NCI-H226 (cell line): ENCODE data around the gene COL8A2.

ENCODE experiments used
- DNase-seq: peaks from one replicate; pipeline ENCODE4 v3.0.0-alpha.2; 2015

Gene COL8A2

GRCh38 chr1:36135330-36135667 is 10.3 kb upstream of the COL8A2 start:
- DNase-seq: no peak

DNA sequence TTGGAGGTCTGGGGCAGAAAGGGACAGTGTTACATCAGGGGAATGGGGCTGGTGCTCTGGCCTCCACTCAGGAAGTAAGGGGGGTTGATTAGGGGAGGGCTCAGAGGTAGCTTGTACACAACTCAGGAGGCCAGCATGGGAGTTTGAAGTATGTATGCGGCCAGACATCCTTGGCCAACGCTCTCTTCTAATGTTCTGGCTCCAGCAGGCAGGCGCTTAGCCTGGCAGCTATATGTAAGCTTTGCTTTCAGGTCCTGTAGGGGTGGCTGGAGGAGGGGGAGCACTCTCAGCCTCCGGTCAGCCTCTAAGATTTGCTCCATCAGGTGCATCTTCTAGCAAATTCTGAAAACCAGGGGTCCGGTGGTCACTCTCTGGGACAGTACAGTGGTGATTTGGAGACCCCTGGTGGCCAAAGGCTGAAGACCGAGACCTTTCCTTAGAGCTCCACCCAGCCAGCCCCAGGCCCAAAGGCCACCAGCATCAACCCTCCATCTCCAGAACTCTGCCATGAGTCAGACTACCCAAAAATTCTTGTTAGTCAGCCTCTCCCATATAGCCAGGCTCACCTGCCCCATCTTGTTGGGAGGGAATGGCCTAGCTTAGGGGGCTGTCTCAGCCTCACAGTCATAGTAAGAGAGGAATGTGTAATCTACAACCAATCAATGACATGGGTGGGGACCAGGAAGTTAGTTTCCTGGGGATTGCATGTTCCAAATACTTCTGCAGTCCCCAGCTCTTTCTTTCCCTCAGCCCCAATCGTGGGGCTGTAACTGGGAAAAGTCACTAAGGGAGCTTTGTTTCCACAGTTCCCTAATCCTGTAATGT is 9.7 kb upstream of the COL8A2 start:
- peak; percentile 58 for DNase-seq

DNA sequence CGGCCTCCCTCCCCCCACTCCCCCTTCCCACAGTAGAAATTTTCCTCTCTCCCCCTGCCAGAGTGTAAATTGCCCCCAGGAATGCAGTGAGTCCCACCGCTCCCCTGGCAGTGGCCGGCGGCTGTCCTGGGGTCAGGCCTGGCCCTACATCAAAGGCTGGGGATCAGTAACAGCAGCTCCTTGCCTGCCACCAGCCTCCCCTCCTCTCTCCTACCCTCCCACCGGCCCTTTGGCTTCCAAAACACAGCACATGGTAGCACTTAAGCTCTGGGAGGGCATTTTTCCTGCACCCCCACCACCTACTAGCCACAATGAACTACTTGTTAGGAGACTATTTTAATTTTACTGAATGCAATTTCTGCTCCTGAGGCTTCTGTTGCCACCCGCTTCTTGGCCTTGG is 9.0 kb upstream of the COL8A2 start:
- DNase-seq: no peak

GRCh38 chr1:36133484-36133883 is 8.5 kb upstream of the COL8A2 start:
- peak; percentile 88 for DNase-seq

- no peak for DNase-seq
Measured at GRCh38 chr1:36132029-36132428, 7.0 kb upstream of the COL8A2 start.

DNA sequence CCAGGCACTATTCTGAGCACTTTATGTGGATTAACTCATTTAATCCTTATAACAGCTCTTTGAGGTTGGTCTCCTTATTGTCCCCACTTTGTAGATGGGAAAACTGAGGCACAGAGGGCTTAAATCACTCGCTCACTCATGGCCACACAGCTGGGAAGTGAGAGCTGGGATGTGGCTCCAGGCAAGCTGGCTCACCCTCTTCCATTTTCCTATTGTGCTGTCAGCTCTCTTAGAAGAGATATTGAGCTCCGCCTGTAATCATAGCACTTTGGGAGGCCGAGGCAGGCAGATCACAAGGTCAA is 3.8 kb upstream of the COL8A2 start:
- DNase-seq: no peak

DNA sequence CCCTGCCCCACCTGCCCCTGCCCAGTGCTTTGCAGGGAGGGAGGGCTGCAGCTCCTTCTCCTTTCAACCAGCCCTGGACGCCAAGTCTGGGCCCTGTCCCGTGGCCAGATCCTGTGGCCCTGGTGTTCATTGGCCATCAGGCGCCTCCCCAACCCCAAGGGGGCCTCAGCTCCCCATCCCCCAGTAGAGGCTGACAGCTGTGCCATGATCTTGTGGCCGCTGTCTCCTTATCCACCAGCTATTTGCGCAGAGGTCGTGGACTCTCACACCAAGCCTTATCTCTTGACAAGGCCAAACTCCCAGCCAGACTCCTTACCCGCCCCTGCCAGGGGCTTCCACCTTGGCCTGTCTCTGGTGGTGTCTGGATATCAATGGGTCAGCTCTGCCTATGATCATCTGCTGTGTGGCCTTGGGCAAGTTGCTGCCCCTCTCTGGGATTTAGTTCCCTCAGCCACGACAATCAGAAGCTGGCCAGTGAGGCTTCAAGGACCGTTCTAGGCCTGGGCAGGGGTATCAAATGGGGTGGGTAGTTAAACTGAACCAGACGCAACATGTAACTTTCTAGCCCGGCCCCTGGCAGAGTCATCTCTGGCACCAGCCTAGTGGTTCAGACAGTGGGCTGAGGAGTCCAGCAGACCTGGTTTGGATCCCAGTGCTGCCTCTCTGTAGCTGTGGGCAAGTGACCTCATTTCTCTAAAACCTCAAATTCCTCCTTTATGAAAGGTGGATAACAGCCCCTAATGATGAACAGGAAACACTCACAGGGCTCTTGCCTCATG is 3.3 kb upstream of the COL8A2 start:
- peak; percentile 79 for DNase-seq

GRCh38 chr1:36126797-36127500 is 1.9 kb upstream of the COL8A2 start:
- DNase-seq: no peak

DNA sequence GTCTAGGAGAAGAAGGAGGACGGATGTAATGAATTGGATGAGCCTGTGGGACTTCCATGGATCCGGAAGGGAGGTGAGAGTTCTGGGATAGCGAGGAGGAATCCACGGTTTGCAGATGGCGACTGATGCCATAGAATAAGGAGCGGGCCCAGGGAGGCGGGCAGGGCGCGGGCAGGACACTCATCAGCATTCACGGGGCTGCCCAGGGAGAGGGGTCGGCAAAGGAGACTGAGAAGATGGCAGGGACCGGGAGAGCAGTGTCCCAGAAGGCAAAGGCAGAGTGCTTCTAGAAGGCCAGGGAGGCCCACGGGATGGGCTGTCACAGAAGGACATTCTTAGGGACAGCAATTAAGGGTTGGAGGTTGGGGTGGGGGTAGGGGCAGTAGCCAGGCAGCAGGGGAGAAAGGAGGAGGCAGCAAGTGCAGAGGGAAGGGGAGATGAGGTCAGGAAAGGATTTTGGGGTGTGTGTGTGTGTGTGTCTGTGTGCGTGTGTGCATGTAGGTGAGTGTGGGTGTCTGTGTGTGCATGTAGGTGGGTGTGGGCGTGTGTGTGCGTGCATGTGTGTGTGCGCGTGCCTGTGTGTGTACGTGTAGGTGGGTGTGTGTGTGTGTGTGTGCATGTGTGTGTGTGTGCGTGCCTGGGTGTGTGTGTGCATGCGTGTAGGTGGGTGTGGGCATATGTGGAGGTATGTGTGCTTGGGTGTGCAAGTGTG is 1.1 kb upstream of the COL8A2 start:
- no peak for DNase-seq

DNA sequence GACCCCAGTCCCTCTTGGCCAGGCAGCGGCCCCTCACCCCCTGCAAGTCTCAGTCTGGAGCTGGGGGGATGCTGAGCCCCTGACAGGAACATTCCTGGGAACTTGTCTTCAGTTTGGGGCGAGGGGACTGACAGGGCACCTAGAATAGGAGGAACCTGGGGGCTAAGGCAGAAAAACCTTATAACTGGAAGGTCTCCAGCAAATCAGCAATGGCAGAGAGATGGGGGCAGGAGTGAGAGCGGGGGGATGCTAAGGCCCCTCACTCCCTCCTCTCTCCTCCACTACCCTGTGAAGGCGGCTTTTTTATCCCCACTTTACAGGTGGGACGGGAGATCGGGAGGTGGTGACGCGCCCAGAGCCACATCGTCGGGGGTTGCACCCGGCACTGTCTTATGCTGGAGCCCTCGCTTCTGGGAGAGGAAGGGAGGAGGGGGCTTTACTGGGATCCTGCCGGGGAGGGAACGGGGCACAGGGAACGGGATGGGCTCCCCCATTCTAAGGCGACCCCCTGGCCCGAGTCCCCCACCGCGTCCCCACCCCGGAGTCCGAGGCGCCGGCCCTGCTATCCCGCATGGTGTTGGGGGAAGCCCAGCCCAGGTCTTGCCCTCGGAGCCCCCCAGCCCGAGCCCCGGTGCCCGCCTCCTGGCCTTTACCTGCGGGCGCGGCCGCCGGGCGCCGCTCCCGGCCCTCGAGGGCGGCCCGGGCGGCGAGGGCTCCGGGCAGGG is 456 bp downstream of the COL8A2 start:
- no peak for DNase-seq

GRCh38 chr1:36123356-36123755 is 1.7 kb downstream of the COL8A2 start:
- no peak for DNase-seq

DNA sequence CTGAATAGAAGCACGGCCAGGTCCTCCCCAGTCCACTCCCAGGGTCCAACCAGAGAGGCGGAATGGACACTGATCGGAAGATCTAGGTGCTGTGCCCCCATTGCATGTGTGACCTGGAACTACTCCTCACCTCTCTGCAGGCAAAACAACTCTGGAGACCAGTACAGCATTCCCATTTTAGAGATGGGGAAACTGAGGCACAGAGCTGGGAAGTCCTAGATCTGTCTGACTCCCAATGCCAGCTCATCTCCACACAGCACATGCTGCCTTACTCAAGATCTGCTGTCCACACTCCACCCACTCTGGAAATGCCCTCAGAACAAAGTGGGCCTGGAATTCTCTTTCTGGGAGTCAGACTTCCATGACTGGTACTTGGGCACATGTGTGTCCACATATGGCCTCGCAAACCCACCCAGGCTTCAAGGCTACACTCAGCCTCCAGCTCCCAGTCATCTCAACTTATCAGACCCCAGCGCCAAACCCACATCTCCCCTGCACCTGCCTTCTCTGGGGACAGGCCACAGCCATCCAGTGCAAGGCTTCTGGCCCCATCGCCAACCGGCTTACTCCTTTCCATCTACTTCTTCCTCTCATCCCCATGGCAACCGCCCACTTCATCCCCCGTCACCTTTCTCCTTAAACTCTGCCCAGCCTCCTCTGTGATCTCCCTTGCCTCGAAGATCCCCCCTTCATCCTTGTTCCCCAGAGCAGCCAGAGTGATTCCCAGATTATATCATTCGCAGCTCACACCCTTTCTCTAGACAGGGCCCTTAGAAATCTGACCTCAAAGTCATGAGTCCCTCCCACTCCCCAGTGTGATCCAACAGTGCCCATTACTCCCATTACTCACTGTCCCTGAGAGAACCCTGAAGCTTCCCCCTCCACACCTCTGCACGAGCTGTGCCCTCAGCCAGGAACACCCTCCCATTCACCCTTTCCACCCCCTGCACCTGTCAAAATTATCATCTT is 2.7 kb downstream of the COL8A2 start:
- DNase-seq: no peak

GRCh38 chr1:36119456-36119855 is 5.6 kb downstream of the COL8A2 start:
- no peak for DNase-seq

- no peak for DNase-seq
Measured at GRCh38 chr1:36118447-36119204, 6.4 kb downstream of the COL8A2 start.

GRCh38 chr1:36116901-36117300 is 8.1 kb downstream of the COL8A2 start:
- DNase-seq: no peak

DNA sequence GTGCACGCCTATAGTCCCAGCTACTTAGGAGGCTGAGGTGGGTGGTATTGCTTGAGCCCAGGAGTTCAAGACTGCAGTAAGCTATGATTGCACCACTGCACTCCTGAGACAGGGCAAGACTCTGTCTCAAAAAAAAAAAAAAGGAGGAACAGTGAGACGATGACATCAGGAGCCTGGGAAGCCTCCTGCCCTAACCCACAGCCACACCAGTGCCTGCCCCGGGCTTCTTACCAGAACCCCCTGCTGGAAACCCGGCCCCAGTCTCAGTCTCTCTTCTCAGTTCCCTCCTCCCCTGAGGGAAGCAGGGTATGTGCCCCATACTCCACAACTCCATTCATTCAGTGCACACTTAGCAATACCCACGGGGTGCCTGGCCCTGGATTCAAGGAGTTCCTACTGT is 9.1 kb downstream of the COL8A2 start:
- no peak for DNase-seq

DNA sequence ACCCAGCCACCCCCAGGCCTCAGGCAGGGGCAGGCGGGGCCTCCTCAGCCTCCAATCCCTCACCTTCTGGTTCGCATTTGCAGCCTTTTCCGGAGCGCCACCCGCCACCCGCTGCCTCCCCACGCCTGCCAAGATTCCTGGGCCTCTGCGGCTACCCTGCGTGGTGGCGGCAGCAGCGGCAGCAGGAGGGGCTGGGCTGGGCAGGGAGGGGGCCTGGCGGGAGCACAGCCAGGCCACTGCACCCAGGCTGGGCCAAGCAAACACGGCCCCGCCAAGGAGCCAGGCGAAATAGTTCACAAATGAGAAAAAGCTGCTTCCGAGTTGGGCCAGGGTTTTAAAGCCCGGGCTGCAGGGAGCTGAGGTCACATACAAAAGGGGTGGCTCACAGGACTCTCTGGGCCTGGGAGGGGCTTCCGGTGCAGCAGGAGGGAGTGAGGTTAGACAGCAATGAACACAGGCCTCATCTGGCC is 9.8 kb downstream of the COL8A2 start:
- no peak for DNase-seq

GRCh38 chr1:36114371-36114770 is 10.7 kb downstream of the COL8A2 start:
- DNase-seq: no peak

GRCh38 chr1:36112823-36113222 is 12.2 kb downstream of the COL8A2 start:
- no peak for DNase-seq

DNA sequence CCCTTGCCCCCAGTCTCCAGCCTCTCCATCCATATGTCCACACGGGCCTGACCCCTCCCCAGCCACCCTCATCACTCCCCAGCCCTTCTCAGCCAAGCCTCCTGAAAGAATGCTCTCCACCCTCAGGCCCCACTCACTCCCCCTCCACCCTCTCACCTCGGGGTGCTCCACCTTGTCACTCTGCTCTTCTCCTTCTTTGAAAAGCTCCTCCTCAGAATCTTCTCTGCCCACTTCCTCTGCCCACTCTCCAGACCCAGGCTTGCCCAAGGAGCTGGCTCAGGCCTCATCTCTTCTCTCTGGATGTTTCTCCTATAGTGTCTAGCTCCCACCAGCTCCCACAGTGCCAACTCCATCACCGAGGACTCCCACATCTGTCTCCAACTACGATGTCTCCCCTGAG is 13.9 kb downstream of the COL8A2 start:
- DNase-seq: no peak
